ENCODE results near the gene ST6GALNAC2.
A peak's percentile ranks its signal among the peaks of the same experiment; 100 is the strongest.

ST6GALNAC2 gene

DNA sequence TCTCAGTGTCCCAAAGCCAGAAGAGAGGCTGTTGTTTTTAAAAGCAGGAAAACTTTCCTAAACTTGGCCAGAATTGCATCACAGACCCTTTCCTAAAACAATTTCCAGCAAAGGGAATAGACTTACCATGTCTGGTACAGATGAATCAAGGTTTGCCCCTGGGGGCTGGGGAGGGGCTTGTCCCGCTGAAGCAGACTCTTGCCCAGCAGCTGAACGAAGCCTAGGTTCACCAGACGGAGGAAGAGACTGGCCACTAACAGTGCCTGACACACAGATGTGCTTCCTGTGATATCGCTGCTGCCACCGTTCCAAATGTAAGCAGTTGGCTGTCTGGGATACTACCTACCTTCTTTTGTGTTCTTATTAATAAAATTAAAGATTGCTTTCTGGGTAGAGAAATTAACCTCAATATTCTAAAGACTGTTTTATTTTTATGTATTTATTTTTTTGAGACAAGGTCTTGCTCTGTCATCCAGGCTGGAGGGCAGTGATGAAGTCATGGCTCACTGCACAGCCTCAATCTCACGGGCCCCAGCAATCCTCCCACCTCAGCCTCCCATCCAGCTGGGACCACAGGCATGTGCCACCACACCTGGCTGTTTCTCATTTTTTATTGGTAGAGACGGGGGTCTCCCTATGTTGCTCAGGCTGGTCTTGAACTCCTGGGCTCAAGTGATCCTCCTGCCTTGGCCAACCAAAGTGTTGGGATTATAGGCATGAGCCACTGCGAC is 32.3 kb downstream of the ST6GALNAC2 start:
- no peak for DNase-seq

DNA sequence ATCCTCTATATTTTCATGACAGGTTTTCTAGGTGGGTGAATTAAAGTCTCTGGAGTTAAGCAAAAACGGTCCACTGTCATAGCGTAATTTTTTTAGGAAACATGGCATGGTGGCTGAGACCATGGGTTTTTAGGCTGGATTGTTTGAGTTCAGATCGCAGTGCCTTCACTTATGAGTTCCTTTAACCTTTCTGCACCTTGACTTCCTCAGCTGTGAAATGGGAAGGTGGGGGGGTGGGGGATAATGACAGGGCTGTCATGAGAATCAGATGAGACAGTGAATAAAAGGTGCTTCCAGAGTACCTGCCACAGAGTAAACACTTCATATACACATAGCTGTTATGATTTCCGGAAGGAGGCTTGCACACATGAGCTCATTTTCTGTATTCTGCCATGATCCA is 34.0 kb downstream of the ST6GALNAC2 start:
- DNase-seq = no peak

DNA sequence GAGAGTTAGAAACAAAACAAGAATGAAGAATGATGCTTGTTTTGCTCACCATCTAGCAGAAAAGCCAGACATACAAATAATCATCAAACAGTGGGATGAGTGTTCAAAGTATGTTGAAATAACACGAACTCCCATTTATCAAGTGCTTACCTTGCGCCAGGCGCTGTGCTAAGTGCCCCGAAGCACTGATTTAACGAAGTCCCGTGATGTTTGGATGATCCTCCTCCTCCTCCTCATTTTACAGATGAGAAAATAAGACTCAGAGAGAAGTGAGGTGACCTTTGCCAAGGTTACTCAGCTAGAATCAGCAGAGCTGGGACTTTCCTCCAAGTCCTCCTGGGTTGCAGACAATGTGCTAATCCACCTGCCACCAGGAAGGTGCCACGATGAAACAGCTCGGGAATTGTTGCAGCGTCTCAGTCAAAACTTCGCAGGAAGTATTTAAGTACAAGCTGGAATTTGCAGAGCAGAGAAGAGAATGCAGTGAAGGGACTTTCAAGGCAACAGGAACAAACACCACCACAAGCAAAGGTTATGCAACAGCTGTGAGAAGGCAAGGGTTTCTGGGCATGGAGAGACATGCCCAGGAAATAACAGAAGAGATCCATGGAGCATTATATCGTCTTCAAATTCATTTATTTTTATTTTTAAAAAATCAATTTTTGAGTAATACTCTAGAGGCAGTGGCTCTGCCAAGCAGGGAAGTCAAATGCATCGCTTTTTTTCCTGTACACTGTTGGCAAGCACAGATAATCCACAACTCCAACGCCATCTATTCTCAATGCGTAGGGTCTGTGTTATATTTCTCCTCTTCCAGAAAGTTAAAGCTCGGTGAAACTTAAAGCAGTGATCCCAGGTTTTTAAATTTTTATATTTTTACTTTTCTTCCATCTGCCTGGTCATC is 34.7 kb downstream of the ST6GALNAC2 start:
- no peak for DNase-seq

DNA sequence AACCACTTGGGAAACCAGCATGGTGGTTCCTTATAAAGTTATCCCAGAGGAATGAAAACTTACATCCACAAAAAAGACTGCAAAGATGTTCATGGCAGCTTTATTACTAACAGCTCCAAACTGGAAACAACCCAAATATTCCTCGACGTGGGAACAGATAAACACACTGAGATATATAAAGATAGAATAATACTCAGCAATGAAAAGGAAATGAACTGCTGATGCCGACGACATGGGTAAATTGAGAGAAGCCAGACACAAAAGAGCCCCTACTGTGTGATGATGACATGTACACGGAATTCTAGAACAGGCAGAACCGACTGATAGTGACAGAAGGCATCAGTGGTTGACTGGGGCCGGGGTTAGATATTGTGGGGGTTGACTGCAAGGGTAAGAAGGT is 36.1 kb downstream of the ST6GALNAC2 start:
- DNase-seq = no peak

DNA sequence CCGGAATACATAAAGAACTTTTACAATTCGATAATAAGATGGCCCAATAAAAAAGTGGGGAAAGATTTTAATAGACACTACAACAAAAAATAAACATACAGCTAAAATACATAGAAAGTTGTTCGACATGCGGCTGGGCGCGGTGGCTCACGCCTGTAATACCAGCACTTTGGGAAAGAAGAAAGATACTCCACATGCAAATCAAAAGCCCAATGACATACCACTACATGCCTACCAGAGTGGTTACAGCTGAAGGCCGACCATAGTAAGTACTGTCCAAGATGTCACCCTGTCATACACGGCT is 36.5 kb downstream of the ST6GALNAC2 start:
- DNase-seq = no peak

DNA sequence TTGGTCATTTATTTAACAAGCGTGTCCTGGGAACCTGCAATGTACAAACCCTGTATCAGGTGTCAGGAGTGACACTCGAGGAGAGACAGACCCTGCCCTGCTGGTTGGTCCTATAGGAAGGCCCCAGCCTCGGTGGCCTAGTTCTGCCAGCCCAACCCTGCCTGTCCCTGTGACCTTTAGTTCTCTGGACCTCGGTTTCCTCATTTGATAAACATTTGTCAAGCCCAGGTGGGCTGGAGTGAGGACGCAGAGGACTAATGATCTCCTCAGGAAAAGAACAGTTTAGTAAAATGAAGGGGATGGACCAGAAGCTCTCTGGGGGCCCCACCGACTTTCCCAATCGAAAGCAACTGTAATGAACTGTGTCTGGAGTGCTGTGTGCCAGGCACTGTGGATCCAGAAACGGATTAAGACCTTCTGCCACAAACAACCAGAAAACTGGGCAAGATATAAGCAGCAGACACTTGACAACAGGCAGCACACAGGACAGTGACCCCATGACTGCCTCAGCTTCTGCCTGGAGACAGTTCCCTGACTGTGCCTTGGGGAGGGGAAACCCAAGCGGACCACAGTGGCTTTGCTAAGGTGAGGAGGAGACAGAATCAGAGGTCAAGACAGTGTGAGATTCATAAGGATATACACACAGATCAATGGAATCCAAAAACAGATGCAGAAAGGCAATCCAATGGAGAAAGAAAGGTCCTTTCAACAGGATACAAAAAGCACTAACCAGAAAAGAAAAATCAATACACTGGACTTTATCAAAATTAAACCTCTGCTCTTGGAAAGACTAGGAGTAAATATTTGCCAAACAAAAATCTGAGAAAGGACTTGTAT is 37.1 kb downstream of the ST6GALNAC2 start:
- DNase-seq = no peak

DNA sequence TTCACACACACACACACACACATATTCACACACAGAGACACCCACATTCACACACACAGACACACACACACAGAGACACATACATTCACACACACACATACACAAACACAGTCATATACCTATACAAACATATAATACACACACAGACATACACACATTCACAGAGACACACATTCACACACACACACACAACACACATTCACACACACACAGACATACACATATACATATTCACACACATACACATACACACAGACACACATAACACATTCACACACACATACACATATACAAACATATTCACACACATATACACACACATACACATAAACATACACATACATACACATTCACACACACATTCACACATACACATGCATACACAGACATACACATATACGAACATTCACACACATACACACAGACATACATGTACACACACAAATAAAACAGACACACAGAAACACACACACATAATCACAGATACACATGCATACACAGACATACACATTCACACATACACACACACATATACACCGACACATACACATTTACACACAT is 37.9 kb downstream of the ST6GALNAC2 start:
- no peak for DNase-seq

DNA sequence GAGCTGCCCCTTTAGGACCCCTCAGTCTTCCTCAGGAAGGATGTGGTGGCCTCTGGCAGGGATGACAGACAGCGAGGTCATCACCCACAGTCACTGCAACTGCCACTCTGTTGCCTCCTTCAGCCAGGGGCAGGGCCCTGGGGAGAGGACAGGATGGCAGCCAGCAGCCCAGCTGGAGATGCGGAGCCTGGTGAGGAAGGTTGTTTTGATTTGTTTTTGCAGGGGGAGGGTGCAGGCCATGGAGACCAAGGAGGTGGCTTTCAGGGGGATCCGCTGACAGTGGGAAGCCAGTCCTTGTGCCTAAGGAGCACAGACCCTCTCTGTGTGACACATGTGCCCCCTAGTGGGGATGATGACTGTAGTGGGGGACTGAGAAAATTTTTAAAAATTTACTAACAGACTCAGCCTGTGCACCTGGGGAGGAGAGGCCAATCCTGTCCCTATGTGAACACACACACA is 38.4 kb downstream of the ST6GALNAC2 start:
- DNase-seq = peak; percentile 34

DNA sequence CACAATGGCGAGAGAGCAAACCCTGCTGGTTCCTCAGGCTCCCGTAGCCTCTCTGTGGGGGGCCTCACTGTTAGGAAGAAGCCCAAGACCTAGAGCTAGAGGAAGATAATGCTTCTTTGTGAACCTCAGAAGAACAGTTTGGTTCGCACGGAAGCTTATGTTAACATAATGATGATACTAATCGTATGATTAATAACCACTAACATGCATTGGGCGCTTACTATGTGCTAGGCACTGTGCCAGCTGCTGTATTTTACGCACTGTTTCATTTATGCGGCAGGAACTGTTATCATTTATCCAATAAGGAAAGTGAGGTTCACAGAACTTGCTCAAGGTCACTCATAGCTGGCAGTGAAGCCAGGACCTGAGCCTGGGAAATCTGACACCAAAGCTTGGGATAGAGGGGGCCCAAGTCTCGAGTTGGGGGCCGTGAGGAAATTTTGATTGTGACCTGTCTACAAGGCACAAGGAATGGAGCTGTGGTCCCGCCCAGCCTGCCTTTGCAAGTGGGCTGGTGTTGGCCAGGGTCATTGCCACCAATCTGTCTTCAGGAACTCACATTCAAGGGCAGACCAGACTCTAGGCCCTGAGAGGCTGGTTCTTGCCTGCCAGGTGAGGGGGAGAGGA is 39.0 kb downstream of the ST6GALNAC2 start:
- DNase-seq = no peak

DNA sequence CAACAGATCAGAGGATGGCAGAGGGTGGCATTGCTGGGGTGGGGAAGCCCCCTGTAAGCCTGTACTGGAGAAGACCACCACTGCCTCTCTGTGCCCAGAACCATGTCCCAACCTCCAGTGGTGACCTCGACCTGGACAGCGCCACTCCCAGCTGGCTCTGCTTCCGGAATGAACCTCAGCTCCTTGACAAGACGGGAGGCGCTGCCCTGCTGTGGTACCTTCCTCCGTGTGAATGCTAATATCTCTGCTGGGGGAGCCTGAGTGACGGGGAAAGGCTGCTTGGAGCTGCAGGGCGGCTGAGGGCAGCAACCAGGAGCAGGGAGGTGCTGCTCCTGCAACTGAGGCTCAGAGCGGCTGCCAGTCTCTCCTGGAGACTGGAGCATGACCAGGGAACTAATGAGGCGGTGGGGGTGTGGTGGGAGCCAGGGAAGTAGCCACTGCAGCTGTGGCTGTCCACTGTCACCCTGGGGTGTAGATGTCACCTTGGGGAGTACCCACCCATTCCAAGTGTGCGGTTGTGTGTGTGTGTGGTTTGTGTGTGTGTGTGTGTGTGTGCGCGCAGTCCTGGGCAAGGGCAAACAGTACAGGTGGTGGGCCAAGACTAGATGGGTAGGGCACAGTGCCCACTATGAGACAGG is 39.6 kb downstream of the ST6GALNAC2 start:
- DNase-seq = no peak

DNA sequence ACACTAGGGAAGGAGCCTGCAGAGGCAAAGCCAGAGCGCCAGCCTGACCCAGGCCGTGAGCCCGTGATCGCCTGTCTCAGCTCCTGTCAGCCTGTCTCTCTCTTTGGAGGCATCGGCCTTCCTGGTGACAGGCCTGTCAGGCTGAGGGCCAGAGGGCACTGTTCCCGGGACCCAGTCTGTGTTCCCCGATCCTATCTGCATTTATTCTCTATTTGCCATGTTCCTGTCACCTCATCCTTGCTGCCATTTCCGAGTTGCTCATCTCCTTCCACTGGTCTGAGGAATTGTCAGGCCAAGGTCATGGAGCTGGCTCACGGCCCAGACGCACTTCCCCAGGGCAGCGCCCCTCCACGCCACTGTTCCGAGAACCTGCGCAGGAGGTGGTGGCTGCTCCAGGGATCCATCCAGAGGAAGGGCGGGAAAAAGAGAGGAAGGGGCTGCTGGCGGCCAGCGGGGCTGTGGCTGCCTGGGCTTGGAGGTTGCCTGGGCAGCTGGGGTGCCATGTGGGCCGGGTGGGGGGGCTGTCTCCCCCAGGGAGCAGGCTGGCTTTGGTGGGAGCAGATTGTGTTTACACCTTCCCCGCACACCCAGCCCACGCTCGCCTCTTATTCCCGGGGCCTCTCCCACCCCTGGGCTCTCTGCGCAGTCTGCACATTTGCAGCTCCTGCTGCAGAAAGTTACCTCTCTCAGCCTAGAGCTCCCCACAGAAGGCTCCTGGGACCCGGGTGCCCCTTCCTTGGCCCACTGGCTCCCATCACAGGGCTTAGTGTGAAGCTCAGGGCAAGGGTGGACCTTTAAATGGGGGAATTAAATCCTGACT is 40.9 kb downstream of the ST6GALNAC2 start:
- DNase-seq = no peak

DNA sequence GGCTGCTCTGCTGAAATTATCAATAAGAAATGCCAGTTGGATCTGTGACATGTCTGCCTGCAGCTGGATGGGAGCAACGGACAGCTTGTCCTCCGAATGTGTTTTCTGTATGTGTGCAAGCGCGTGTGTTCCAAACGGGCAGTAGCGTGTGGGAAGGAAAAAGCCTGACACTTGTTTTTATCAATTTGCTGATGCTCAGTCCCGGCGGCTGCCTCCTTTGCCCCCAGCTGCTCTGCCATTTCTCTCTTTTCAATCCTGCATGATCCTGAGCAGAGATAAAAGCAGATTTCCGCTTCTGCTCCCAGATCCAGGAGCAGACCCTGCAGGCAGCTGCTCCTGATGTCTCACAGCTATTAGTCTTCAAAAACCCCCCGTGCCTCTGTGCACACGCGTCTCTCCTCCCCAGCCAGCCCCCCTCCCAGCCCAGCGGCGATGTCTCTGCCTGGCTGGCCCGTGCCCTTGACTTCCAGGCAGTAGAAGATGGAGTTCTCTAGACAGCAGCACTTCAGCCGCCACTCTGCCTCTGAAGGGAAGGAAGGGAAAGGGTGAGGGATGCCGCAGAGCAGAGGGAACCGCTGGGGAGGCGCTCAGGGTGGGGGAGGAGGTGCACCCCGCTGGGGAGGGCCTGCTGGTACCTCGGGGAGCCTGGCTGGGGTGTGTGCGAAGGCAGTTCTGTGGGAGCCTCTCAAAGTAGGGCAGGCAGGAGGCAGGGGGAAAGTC is 41.7 kb downstream of the ST6GALNAC2 start:
- no peak for DNase-seq

DNA sequence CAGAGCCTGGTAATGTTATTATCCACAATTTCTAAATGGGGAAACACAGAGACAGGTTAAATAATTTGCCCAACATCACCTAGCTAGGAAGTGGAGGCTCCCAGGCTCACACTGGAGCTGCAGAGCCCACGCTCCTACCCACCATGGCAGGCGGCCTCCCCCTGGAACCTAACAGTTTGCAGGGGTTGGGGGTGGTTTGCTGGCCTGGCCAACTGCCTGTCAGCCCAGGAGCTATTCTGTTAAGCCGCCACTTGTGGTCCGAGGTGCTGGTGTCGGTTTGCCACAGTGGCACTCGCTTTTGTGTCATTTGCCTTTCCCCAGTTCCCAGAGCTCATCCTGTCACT is 42.2 kb downstream of the ST6GALNAC2 start:
- DNase-seq = no peak

DNA sequence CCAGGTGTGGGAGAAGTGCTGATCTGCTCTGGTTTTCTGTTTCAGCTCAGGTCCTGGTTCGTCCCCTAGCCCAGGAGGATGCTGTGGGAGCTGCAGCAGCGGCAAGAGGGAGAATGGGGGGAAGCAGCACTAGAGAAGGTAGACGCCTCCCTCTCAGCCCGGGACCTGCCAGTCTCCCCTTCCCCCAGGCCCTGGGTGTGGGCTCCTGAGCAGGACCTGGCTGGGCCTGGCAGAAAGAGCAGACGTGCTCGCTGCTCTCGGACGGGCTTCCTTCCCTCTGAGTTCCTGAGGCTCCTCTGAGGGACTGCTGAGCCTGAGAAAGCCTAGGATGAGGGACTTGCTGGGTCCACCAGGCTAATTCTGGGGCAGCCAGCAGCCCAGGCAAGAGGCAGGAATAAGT is 42.7 kb downstream of the ST6GALNAC2 start:
- DNase-seq = no peak

DNA sequence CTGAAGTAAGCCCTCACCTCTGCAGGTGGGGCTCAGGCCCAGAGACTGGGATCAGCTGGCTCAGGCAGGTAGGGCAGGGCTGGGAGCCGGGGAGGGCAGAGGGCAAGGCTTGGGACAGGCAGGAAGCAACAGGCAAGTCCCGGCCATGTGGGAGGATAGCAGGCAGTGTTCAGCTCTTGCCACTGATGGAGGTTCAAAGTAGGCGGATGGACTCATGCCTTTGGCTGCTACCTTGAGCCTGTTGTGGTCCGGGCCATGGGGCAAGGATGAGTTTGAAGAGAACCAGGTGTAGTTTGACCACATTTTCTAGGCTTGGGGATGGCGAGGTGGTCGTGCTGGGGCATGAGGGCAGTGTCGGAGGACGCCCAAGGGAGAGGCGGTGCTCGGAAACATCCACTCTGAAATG is 43.1 kb downstream of the ST6GALNAC2 start:
- no peak for DNase-seq

DNA sequence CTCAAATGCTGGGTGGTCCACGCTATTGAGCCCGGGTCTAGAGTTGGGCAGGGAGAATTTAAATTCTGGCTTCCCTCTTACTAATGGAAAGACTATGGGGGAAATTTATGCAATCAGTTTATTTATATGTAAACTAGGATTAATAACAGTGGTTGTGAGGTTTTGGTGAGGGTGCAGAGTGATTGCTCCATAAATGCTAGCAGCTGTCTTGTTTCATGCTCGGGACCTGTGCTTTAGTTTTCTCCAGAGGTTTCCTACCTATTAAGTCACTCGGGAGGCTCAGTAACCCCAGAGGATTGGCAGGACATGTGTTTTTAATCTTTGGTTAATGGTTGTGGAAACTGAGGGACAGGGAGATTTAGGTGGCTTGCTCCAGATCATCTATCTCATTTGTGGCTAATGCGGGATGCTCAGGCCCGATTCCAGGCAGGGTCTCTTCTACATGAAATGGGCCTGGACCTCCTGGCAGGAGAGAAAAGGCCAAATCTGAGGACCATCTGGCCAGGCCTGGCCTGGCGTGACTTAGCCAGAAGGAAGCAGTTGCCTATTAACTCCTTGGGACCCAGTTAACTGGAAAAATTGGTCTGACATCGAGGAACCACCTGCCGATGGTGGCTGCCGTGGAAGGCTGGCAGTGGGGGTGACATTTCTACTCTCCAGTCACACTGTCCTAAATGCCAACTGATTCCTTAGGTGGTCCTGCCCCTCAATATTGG is 43.8 kb downstream of the ST6GALNAC2 start:
- no peak for DNase-seq

DNA sequence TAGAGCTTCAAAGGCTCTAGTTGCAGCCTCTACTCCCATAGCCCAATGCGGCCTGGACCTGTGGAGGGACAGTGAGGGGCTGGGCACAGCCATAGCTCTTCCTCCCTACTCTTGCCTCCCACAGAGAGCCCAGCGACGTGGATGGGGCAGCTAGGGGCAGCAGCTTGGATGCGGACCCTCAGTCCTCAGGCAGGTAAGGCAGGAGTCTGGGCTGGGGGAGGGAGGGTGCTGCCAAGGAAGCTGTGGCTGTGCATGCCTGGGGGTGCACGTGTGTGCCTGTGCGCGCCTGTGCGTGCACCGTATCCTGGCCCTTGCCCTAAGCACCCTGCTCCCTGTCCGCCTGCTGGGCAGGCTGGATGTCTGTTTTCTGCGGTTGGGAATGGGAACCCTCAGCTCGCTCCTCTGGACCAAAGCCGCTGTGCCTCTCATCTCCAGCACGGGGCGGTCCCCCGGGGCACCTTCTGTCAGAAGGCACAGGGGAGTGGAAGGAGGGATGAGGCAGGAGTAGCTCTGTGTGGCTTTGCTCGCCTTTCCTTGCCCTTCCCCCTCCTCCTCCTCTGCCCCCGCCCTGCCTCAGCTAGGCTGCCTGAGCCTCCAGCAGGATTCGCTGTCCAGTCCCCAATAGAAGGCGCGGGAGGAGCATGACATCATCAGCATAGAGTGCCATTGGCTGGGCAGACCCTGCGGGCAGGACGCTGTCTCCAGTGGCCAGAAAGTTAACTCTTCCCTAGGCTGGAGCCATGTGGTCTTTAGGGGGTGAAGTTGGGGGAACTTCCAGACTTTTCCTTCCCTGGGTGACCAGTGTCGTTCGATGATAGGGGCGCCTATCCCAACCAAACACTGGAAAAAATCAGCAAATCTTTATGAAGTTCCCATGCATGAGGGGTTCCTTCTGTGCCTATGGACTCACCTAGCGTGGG is 45.0 kb downstream of the ST6GALNAC2 start:
- DNase-seq = peak; percentile 70

DNA sequence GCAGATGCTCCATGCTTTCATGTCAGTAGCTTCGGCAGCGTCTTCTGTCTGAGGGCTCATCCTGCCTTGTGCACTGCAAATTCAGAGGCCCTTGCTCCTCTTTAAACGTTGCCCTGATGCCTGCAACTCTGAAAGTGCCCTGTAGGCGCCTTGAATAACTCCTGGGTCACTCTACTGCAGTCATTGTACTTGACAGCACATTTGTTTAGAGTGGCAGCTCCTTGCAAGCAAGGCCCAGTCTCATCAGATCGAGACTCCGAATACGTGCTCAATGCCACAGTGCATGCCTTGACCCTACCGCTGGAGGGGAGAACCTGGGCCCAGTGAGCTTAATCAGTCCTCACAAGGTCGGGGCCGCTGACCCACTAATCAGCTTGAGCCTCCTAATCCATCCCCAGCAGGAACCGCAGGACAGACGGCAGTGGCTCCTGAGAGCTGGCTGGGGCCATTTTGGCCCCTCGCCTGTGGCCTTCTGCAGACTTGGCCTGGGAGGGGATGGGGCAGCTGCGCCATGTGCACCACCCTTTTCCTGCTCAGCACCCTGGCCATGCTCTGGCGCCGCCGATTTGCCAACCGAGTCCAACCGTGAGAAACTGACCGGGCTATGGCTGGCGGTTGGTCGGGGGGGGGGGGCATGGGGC is 45.9 kb downstream of the ST6GALNAC2 start, which contains the start of gene PRCD:
PRCD (plus strand) TSS at position 414 of the 641 bp plus-strand sequence; CDS start at position 512, 98 bp downstream.
- no peak for DNase-seq
